ENCODE results near the gene DNAJA3. TPM values are rescaled to one million over a fixed set of nuclear protein-coding genes. Genes with fewer than 3 reads are reported as not detected.

DNAJA3 gene
- total and polyA plus RNA-seq, 2 of the 4 experiments (the other 2 are of a cell fraction) = 38.0 to 40.2 TPM

- Histone ChIP-seq H3K18ac (ENCODE audit: low read depth, low read length) (no peak overlapping the region), H3K9ac (ENCODE audit: low read depth, low read length) (no peak overlapping the region), H4K8ac (ENCODE audit: low read depth in 2 of 2, low read length in 2 of 2) (no peak overlapping the region), H3K4me1 (ENCODE audit: control insufficient read depth, insufficient read depth, low read length) (peaks cover 5% of the 10 kb centered on the region), H3K27me3 (ENCODE audit: control insufficient read depth, insufficient read depth, low read length) (no peaks in the 10 kb centered on the region), H3K4me2 (ENCODE audit: low read depth, low read length) (no peak overlapping the region), H2AFZ (replicated peaks; ENCODE audit: low read length, poor library complexity) (no peak overlapping the region), H4K91ac (ENCODE audit: insufficient read depth, low read depth, low read length) (no peak overlapping the region), H3K79me1 (ENCODE audit: low read depth in 1 of 2, low read length in 2 of 2) (peaks cover 31 to 34% of the 10 kb centered on the region in 2 experiments), H3K4me3 (ENCODE audit: insufficient read depth, low read depth, low read length) (no peak overlapping the region), H3K27ac (ENCODE audit: insufficient read depth, low read length) (no peak overlapping the region), H2BK5ac (ENCODE audit: low read depth, low read length, poor library complexity, severe bottlenecking) (no peak overlapping the region), H3K9me3 (ENCODE audit: control insufficient read depth, insufficient read depth, low read length) (no peaks in the 10 kb centered on the region), H2BK120ac (ENCODE audit: low read depth, low read length) (no peak overlapping the region), H3K4ac (ENCODE audit: low read depth, low read length) (no peak overlapping the region), H3K56ac (ENCODE audit: extremely low read depth, insufficient read depth, low read length) (no peak overlapping the region), H2AK9ac (replicated peaks; ENCODE audit: low read depth, low read length, poor library complexity) (no peak overlapping the region), H2AK5ac (ENCODE audit: low read depth, low read length) (no peak overlapping the region), H3K9me1 (ENCODE audit: insufficient read depth, low read length) (no peaks in the 10 kb centered on the region), H4K20me1 (ENCODE audit: insufficient read depth, low read length) (no peaks in the 10 kb centered on the region; the same call in 1 of the 2 replicates), H2BK15ac (ENCODE audit: low read depth, low read length) (no peak overlapping the region), H2BK20ac (ENCODE audit: low read depth, low read length) (no peak overlapping the region), H3K36me3 (ENCODE audit: control insufficient read depth, insufficient read depth, low read length) (peaks cover 42% of the 10 kb centered on the region), H4K5ac (ENCODE audit: low read depth, low read length) (no peak overlapping the region), H3K23ac (ENCODE audit: low read depth, low read length) (no peak overlapping the region), H3K14ac (replicated peaks; ENCODE audit: low read depth, low read length) (no peak overlapping the region)
- no CpG with 5 or more reads among the region's 3 CpGs for WGBS, 2 experiments (ENCODE audit: extremely low coverage in 2 of 2, insufficient read length in 1 of 2)
- ChIA-PET CTCF (interaction anchor here (0.7 kb wide), 1 partner anchor 53 kb away, joined by 3 read pairs; no protein-coding TSS in a partner anchor), POLR2A (ENCODE audit: unreplicated experiment) (no interaction called here)
- ATAC-seq (ENCODE audit: low read depth) = no peak
- intact Hi-C loops (cut with micrococcal nuclease) (no loop called here), dilution Hi-C loops (cut with HindIII; ENCODE audit: low sequenced_read_pairs, unreplicated experiment) (no loop called here), in situ Hi-C loops (cut with MboI; ENCODE audit: low sequenced_read_pairs) (no loop called here)
- no peak for DNase-seq
- TF ChIP-seq MAFK (IDR thresholded peaks at IDR 0.05; ENCODE audit: low read depth, low read length) (no peak), NFE2L2 (IDR thresholded peaks at IDR 0.05; ENCODE audit: low read depth, low read length) (no peak), RFX5 (IDR thresholded peaks at IDR 0.05; ENCODE audit: low read depth, low read length) (no peak), USF2 (IDR thresholded peaks at IDR 0.05; ENCODE audit: low read depth, low read length) (no peak), CTCF (conservative IDR thresholded peaks at IDR 0.05; ENCODE audit: low read depth, low read length) (no peak)
- no TSS peak for BruUV-seq (replicated peaks)
Observed at GRCh38 chr16:4437366-4437765, 11.7 kb downstream of the DNAJA3 start.
